Measurements from ENCODE around the gene ATG16L1. TPM values are rescaled to one million over a fixed set of nuclear protein-coding genes. Genes with fewer than 3 reads are reported as not detected.

The ATG16L1 gene
- total RNA-seq, 4 donors from 2014 or later = 12.3 to 38.0 (median 22.8) TPM

- DNase-seq = no peak
- H3K4me3 ChIP-seq = no peak overlapping the region
- H3K9me3 ChIP-seq = no peaks in the 10 kb centered on the region
- peaks cover 0 to 18% (median 0%) of the 10 kb centered on the region in 4 donors for H3K27me3 ChIP-seq
- WGBS, 2 donors = 46 to 50% methylated on average over 3 to 7 of the region's 8 CpGs
- H3K4me1 ChIP-seq = no peaks in the 10 kb centered on the region
- no peak overlapping the region for H3K27ac ChIP-seq
- TF ChIP-seq POLR2A (IDR thresholded peaks at IDR 0.05) = no peak
- TF ChIP-seq CTCF (IDR thresholded peaks at IDR 0.05) = no peak
- intact Hi-C loops (cut with DNase I) = no loop called here
- no peaks in the 10 kb centered on the region for H3K36me3 ChIP-seq
Observed at GRCh38 chr2:233312874-233313273, 61.4 kb downstream of the ATG16L1 start.

- DNase-seq = no peak
- Histone ChIP-seq H3K4me3 (no peak overlapping the region), H3K27me3 (peaks cover 0 to 30% (median 0%) of the 10 kb centered on the region in 4 donors), H3K4me1 (no peaks in the 10 kb centered on the region), H3K36me3 (no peaks in the 10 kb centered on the region), H3K9me3 (no peaks in the 10 kb centered on the region), H3K27ac (no peak overlapping the region)
- TF ChIP-seq CTCF (IDR thresholded peaks at IDR 0.05) = no peak
- TF ChIP-seq POLR2A (IDR thresholded peaks at IDR 0.05) = no peak
- intact Hi-C loops (cut with DNase I) = no loop called here
- 80 to 86% methylated on average over 14 to 19 of the region's 20 CpGs for WGBS, 2 donors
Observed at GRCh38 chr2:233314180-233314925, 62.9 kb downstream of the ATG16L1 start.

- no peak overlapping the region for H3K4me3 ChIP-seq
- no peaks in the 10 kb centered on the region for H3K9me3 ChIP-seq
- no peak for TF ChIP-seq CTCF (IDR thresholded peaks at IDR 0.05)
- no peak for TF ChIP-seq POLR2A (IDR thresholded peaks at IDR 0.05)
- intact Hi-C loops (cut with DNase I) = no loop called here
- H3K4me1 ChIP-seq = no peaks in the 10 kb centered on the region
- peaks cover 0 to 36% (median 0%) of the 10 kb centered on the region in 4 donors for H3K27me3 ChIP-seq
- no peak for DNase-seq
- H3K36me3 ChIP-seq = no peaks in the 10 kb centered on the region
- 69 to 75% methylated on average over 7 of the region's 7 CpGs for WGBS, 2 donors
- no peak overlapping the region for H3K27ac ChIP-seq
Observed at GRCh38 chr2:233317196-233317943, 65.9 kb downstream of the ATG16L1 start.

- DNase-seq = no peak
- H3K9me3 ChIP-seq = no peaks in the 10 kb centered on the region
- TF ChIP-seq CTCF (IDR thresholded peaks at IDR 0.05) (no peak), POLR2A (IDR thresholded peaks at IDR 0.05) (no peak)
- H3K27me3 ChIP-seq = peaks cover 0 to 33% (median 0%) of the 10 kb centered on the region in 4 donors
- WGBS, 2 donors = 80 to 91% methylated on average over 3 to 4 of the region's 5 CpGs
- intact Hi-C loops (cut with DNase I) = no loop called here
- no peaks in the 10 kb centered on the region for H3K36me3 ChIP-seq
- no peak overlapping the region for H3K27ac ChIP-seq
- no peaks in the 10 kb centered on the region for H3K4me1 ChIP-seq
- H3K4me3 ChIP-seq = no peak overlapping the region
Observed at GRCh38 chr2:233319256-233319655, 67.8 kb downstream of the ATG16L1 start.

GRCh38 chr2:233320470-233320869, 69.0 kb downstream of the ATG16L1 start:
- no peak for TF ChIP-seq CTCF (IDR thresholded peaks at IDR 0.05)
- H3K27me3 ChIP-seq = peaks cover 0 to 33% (median 0%) of the 10 kb centered on the region in 4 donors
- H3K4me1 ChIP-seq = no peaks in the 10 kb centered on the region
- intact Hi-C loops (cut with DNase I) = no loop called here
- H3K36me3 ChIP-seq = no peaks in the 10 kb centered on the region
- no peak for DNase-seq
- WGBS, 2 donors = 86 to 93% methylated on average over 13 to 17 of the region's 17 CpGs
- H3K27ac ChIP-seq = no peak overlapping the region
- no peaks in the 10 kb centered on the region for H3K9me3 ChIP-seq
- no peak overlapping the region for H3K4me3 ChIP-seq

Measured in esophagus squamous epithelium (tissue), 5 donors.